ENCODE data around the gene IL7R.

The IL7R gene

GRCh38 chr5:35894131-35894530, 37.4 kb downstream of the IL7R start:
- CTCF ChIA-PET, result interaction anchor here (0.7 to 2.0 kb wide), 4 partner anchors 14 to 32 kb away, joined by 3 to 9 read pairs (median 3); no protein-coding TSS in a partner anchor
- TF ChIP-seq CTCF (IDR thresholded peaks at IDR 0.05; ENCODE audit: control extremely low read depth, extremely low read depth, low read depth, missing control alignments), result no peak
- no peak for DNase-seq (ENCODE audit: extremely low spot score)
- POLR2A ChIA-PET, result no interaction called here

DNA sequence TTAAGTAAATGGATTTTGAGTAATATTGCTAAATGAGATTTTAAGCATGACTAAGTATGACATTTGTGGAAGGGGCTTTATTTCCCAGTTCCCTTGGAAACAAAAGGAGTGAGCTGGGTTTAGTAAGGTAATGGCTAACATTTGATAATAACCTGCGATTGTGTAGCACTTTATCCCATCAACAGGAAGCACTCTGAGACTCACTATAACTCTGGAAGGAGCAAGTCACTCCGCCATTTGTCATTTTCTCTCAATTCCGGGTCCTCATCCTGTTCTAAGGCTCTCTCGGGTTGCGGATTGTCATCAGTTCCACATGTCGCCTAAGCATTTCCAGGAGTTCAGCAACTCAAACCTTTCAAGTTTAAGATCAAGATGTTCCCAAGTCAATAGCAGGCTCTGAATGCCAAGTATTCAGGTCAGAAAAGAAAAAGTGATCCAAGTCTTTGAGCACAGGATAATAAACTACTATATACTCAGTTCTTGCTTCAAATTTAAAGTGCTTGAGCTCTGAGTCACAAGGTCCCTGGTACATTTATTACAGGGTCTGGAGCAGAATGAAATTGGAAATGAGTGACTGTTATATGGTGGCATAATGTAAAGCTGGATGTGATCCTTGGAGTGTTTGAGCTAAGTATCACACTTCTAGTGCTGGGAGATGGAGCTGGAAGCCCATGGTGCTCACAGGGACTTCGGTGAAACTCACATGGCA, 42.4 kb downstream of the IL7R start:
- TF ChIP-seq CTCF (IDR thresholded peaks at IDR 0.05; ENCODE audit: control extremely low read depth, extremely low read depth, low read depth, missing control alignments), result no peak
- ChIA-PET CTCF (interaction anchor here (0.9 to 3.6 kb wide), 8 partner anchors 9 to 122 kb away, joined by 3 to 16 read pairs (median 4); no protein-coding TSS in a partner anchor), POLR2A (no interaction called here)
- DNase-seq (ENCODE audit: extremely low spot score), result no peak

GRCh38 chr5:35899800-35900199, 43.1 kb downstream of the IL7R start:
- ChIA-PET CTCF (interaction anchor here (1.0 to 3.6 kb wide), 6 partner anchors 8 to 122 kb away, joined by 3 to 16 read pairs (median 6); no protein-coding TSS in a partner anchor), POLR2A (no interaction called here)
- peak; percentile 27 for DNase-seq (ENCODE audit: extremely low spot score)
- no peak for TF ChIP-seq CTCF (IDR thresholded peaks at IDR 0.05; ENCODE audit: control extremely low read depth, extremely low read depth, low read depth, missing control alignments)

GRCh38 chr5:35900972-35901695, 44.4 kb downstream of the IL7R start:
- ChIA-PET POLR2A (no interaction called here), CTCF (interaction anchor here (1.2 to 3.6 kb wide), 5 partner anchors 19 to 124 kb away, joined by 3 to 16 read pairs (median 4); no protein-coding TSS in a partner anchor)
- TF ChIP-seq CTCF (IDR thresholded peaks at IDR 0.05; ENCODE audit: control extremely low read depth, extremely low read depth, low read depth, missing control alignments), result no peak
- DNase-seq (ENCODE audit: extremely low spot score), result no peak

DNA sequence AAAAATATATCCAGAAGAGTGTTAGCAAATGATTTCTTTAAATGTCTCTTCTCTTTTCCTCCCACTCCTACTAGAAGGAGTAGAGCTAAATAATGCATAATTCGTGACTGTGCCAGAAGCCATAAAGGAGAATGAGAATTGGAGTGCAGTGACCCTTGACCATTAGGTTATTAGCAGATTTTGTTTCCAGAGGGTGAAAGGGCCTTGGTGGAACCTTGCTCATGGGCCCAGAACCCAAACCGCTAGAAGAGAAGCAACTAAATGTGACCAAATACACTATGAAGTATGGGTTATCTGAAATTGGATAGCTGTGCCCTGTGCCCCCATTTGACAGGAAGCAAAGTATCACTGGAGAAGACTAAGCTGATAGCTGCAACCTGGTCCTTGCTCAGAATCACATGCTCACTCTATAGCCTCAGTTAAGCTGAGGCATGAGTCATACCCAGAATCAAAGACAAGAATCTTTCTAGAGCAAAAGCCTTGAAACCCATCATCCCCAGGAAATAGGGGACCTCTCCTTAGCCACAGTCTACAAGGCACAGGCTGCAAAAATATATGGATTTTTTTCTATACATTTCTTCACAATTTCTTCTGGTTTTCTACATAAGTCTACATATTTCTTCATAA, 45.5 kb downstream of the IL7R start:
- DNase-seq (ENCODE audit: extremely low spot score), result no peak
- POLR2A ChIA-PET, result no interaction called here
- CTCF ChIA-PET, result interaction anchor here (0.9 to 3.6 kb wide), 7 partner anchors 11 to 123 kb away, joined by 3 to 16 read pairs (median 5); no protein-coding TSS in a partner anchor
- no peak for TF ChIP-seq CTCF (IDR thresholded peaks at IDR 0.05; ENCODE audit: control extremely low read depth, extremely low read depth, low read depth, missing control alignments)

GRCh38 chr5:35903631-35904203, 47.0 kb downstream of the IL7R start:
- ChIA-PET POLR2A (no interaction called here), CTCF (interaction anchor here (1.0 to 5.3 kb wide), 7 partner anchors 11 to 123 kb away, joined by 3 to 44 read pairs (median 5); no protein-coding TSS in a partner anchor)
- no peak for DNase-seq (ENCODE audit: extremely low spot score)
- TF ChIP-seq CTCF (IDR thresholded peaks at IDR 0.05; ENCODE audit: control extremely low read depth, extremely low read depth, low read depth, missing control alignments), result no peak
